DOHH2 (cell line): ENCODE data around the gene SYTL5.

Experiments
- CTCF ChIP-seq: fragments of 200-600 bp; sonication (generic); IDR thresholded peaks from one replicate; pipeline ENCODE4 v1.5.1; 2014; ENCODE audit warnings: antibody characterized with exemption, mild to moderate bottlenecking, low read depth, low read length; ENCODE audit not compliant: poor library complexity, severe bottlenecking
- EZH2phosphoT487 ChIP-seq: fragments of 200-600 bp; sonication (generic); IDR thresholded peaks from 2 replicates; pipeline ENCODE4 v1.6.1; 2017; ENCODE audit warnings: borderline replicate concordance, mild to moderate bottlenecking, antibody characterized with exemption, low read length, moderate library complexity, mixed read lengths

DNA sequence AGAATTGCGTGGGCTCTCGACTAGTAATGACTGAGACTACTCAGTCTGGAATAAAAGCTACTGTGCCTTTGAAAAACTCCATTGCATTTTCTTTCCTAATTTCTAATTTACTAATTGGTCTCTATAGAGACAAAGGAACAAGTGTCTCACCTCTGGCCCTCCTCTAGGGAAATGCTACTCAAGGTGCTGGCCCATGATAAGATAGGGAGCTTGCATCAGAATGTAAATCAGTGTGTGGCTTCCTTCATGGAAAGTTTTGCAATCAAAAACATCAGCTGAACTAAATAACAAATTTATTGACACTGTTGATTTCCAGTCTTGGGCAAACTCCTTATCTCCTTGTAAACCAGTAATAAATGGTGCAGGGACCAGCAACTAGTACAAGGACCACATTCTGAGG, 132.5 kb downstream of the SYTL5 start:
- no peak for TF ChIP-seq CTCF
- TF ChIP-seq EZH2phosphoT487, result no peak
